CD14-positive monocyte (primary cell): ENCODE results near the gene NFS1. TPM values are rescaled to one million over a fixed set of nuclear protein-coding genes. Genes with fewer than 3 reads are reported as not detected.
A peak's percentile ranks its signal among the peaks of the same experiment; 100 is the strongest.

Experiments
- DNase-seq, 3 donors: peaks; one replicate each; pipeline ENCODE4 v3.0.0-alpha.2; 2011 to 2022
- H2AFZ ChIP-seq: 2 replicates; pipeline ENCODE4 v1.6.0; 2012; ENCODE audit warnings: mild to moderate bottlenecking, low read depth, low read length, inconsistent platforms; ENCODE audit not compliant: insufficient read depth, poor library complexity, severe bottlenecking
- H3K27ac ChIP-seq, 2 donors: 1 replicate in 1 of 2; 2 replicates in 1 of 2; pipeline ENCODE4 v1.5.1; 2012 to 2013; ENCODE audit warnings: low read length in 2 of 2, control low read depth in 1 of 2, inconsistent platforms in 1 of 2, low read depth in 1 of 2, mild to moderate bottlenecking in 1 of 2
- H3K27me3 ChIP-seq, 2 donors: one replicate each; pipeline versions ENCODE4 v1.6.0 to v1.6.1; 2011 to 2013; ENCODE audit warnings: low read length in 2 of 2; ENCODE audit not compliant: control insufficient read depth in 2 of 2, insufficient read depth in 2 of 2
- H3K36me3 ChIP-seq, 2 donors: replicated peaks in 1 of 2; 1 replicate in 1 of 2; 2 replicates in 1 of 2; pipeline versions ENCODE4 v1.5.1 to v1.6.1; 2012 to 2013; ENCODE audit warnings: low read length in 2 of 2, control low read depth in 1 of 2, inconsistent platforms in 1 of 2, mild to moderate bottlenecking in 1 of 2; ENCODE audit not compliant: insufficient read depth in 2 of 2, control insufficient read depth in 1 of 2
- H3K4me1 ChIP-seq, 2 donors: 1 replicate in 1 of 2; 2 replicates in 1 of 2; pipeline versions ENCODE4 v1.5.1 to v1.6.1; 2012 to 2013; ENCODE audit warnings: low read length in 2 of 2, control low read depth in 1 of 2, inconsistent platforms in 1 of 2, mild to moderate bottlenecking in 1 of 2, moderate library complexity in 1 of 2; ENCODE audit not compliant: insufficient read depth in 2 of 2, control insufficient read depth in 1 of 2
- H3K4me2 ChIP-seq: replicated peaks from 2 replicates; pipeline ENCODE3; 2012; ENCODE audit warnings: low read length, moderate library complexity, mild to moderate bottlenecking; ENCODE audit not compliant: poor library complexity, severe bottlenecking; ENCODE audit errors: extremely low read depth
- H3K4me3 ChIP-seq, 3 experiments: fragments of 200-600 bp in 1 of 3; sonication (generic) in 1 of 3; replicated peaks in 1 of 3; 1 replicate in 2 of 3; 2 replicates in 1 of 3; pipeline ENCODE4 v1.5.1; 2011 to 2013; ENCODE audit warnings: low read length in 3 of 3, mild to moderate bottlenecking in 3 of 3, control low read depth in 2 of 3, low read depth in 2 of 3, inconsistent platforms in 1 of 3, moderate library complexity in 1 of 3
- H3K79me2 ChIP-seq: 2 replicates; pipeline ENCODE4 v1.6.0; 2012; ENCODE audit warnings: mild to moderate bottlenecking, control low read depth, inconsistent platforms, low read length, moderate library complexity; ENCODE audit not compliant: insufficient read depth
- H3K9ac ChIP-seq: 2 replicates; pipeline ENCODE4 v1.6.0; 2017; ENCODE audit warnings: low read length, mild to moderate bottlenecking; ENCODE audit not compliant: insufficient read depth, poor library complexity, severe bottlenecking
- H3K9me3 ChIP-seq, 2 donors: replicated peaks in 1 of 2; 1 replicate in 1 of 2; 2 replicates in 1 of 2; pipeline versions ENCODE4 v1.5.1 to v1.6.1; 2012 to 2013; ENCODE audit warnings: low read length in 2 of 2, control low read depth in 1 of 2; ENCODE audit not compliant: control insufficient read depth in 1 of 2, insufficient read depth in 1 of 2
- H4K20me1 ChIP-seq: 2 replicates; pipeline ENCODE4 v1.6.0; 2012; ENCODE audit warnings: mild to moderate bottlenecking, low read length, control low read depth, moderate library complexity; ENCODE audit not compliant: insufficient read depth
- H3K27ac Mint-ChIP-seq, 7 donors: one replicate each; pipeline ENCODE4 v1.8.0; 2020; ENCODE audit warnings: mild to moderate bottlenecking in 7 of 7, mixed read lengths in 7 of 7, moderate library complexity in 6 of 7, inconsistent platforms in 2 of 7
- H3K27me3 Mint-ChIP-seq, 3 donors: one replicate each; pipeline ENCODE4 v1.8.0; 2021 to 2022; ENCODE audit warnings: low read depth in 3 of 3, mild to moderate bottlenecking in 3 of 3, mixed read lengths in 3 of 3, moderate library complexity in 3 of 3, inconsistent platforms in 1 of 3
- H3K36me3 Mint-ChIP-seq, 2 donors: one replicate each; pipeline ENCODE4 v1.8.0; 2020; ENCODE audit warnings: mixed read lengths in 2 of 2, inconsistent platforms in 1 of 2, mild to moderate bottlenecking in 1 of 2
- H3K4me1 Mint-ChIP-seq: one replicate; pipeline ENCODE4 v1.8.0; 2020; ENCODE audit warnings: mild to moderate bottlenecking, mixed read lengths
- H3K4me3 Mint-ChIP-seq, 2 donors: one replicate each; pipeline ENCODE4 v1.8.0; 2020; ENCODE audit warnings: mild to moderate bottlenecking in 2 of 2, mixed read lengths in 2 of 2, moderate library complexity in 1 of 2
- H3K9me3 Mint-ChIP-seq, 7 donors: one replicate each; pipeline ENCODE4 v1.8.0; 2020 to 2022; ENCODE audit warnings: mixed read lengths in 7 of 7, mild to moderate bottlenecking in 6 of 7, moderate library complexity in 6 of 7, inconsistent platforms in 2 of 7
- CTCF ChIP-seq: fragments of 200-600 bp; IDR thresholded peaks from one replicate; pipeline ENCODE4 v1.8.0; 2022; ENCODE audit warnings: antibody characterized with exemption, mild to moderate bottlenecking
- WGBS: methylation state at CpG from one replicate; pipeline ENCODE4 v1.1.5; 2013; ENCODE audit warnings: missing lambda C conversion rate; ENCODE audit not compliant: insufficient coverage; 5-methylcytosine and 5-hydroxymethylcytosine counted together
- intact Hi-C, 2 donors: fragments of 100-400 bp; cut with micrococcal nuclease; formaldehyde crosslinking; loops; one replicate each; pipeline versions ENCODE4 v1.15.0 to v1.15.1; 2023
- polyA plus RNA-seq, 3 donors: library from polyadenylated mRNA; depleted of rRNA in 1 of 3; unstranded in 2 of 3; stranded (reverse) in 1 of 3; fragments of 300-500 nt in 2 of 3; fragments of >200 nt in 1 of 3; fragmentation: Illumina TruSeq in 2 of 3; gene quantifications; 1 replicate in 2 of 3; 2 replicates in 1 of 3; pipeline ENCODE4 v1.2.3, GENCODE V29; 2012 to 2021

Gene NFS1
- polyA plus RNA-seq, 3 donors: 18.1 to 21.4 (median 19.2) TPM

DNA sequence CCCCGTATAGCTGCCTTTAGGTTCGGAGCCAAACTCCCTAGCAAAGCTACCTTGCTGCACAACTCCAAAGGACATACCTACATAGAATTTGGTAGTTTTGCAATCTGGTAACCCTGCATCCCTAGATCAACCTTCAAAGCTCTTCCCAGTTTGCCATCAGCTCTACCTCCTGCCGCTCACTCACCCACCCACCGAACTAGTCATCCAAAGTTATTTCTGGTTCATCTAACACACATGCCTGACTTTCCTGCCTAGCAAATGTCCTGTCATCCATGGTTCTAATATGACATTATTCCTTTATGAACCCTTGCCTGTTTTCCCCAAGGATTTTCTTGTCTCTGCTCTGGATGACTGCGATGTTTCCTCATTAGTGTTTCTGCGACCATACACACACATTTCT, 61.9 kb downstream of the NFS1 start:
- TF ChIP-seq CTCF: no peak
- Mint-ChIP-seq H3K36me3 (peaks cover 6 to 9% of the 10 kb centered on the region in 2 donors), H3K27ac (peak overlapping the region in 1 of 7 donors; percentile 18), H3K27me3 (no peaks in the 10 kb centered on the region), H3K4me3 (no peak overlapping the region), H3K4me1 (peaks cover 6% of the 10 kb centered on the region), H3K9me3 (no peaks in the 10 kb centered on the region)
- H3K9me3 ChIP-seq: no peaks in the 10 kb centered on the region
- peaks cover 76% of the 10 kb centered on the region for H4K20me1 ChIP-seq
- no peaks in the 10 kb centered on the region for H3K27me3 ChIP-seq
- H2AFZ ChIP-seq: no peak overlapping the region
- H3K27ac ChIP-seq: no peak overlapping the region
- H3K79me2 ChIP-seq: peaks cover 38% of the 10 kb centered on the region
- WGBS: 97% methylated on average over 4 of the region's 6 CpGs
- DNase-seq: no peak
- H3K4me3 ChIP-seq: no peak overlapping the region
- H3K4me1 ChIP-seq: no peaks in the 10 kb centered on the region
- no peak overlapping the region for H3K9ac ChIP-seq
- intact Hi-C loops: no loop called here
- no peak overlapping the region for H3K4me2 ChIP-seq
- H3K36me3 ChIP-seq: peaks cover 5 to 8% of the 10 kb centered on the region in 2 donors

GRCh38 chr20:35636095-35636494, 63.1 kb downstream of the NFS1 start:
- H3K79me2 ChIP-seq: peaks cover 38% of the 10 kb centered on the region
- no peak overlapping the region for H3K27ac ChIP-seq
- H3K27ac Mint-ChIP-seq: peak overlapping the region in 1 of 7 donors; percentile 20
- no peaks in the 10 kb centered on the region for H3K27me3 Mint-ChIP-seq
- no peak overlapping the region for H3K4me2 ChIP-seq
- no peaks in the 10 kb centered on the region for H3K9me3 Mint-ChIP-seq
- peaks cover 3% of the 10 kb centered on the region for H3K4me1 Mint-ChIP-seq
- peaks cover 15 to 21% of the 10 kb centered on the region in 2 donors for H3K36me3 Mint-ChIP-seq
- H3K4me1 ChIP-seq: no peaks in the 10 kb centered on the region
- 100% methylated on average over 1 of the region's 2 CpGs for WGBS
- no peak overlapping the region for H3K4me3 Mint-ChIP-seq
- no peaks in the 10 kb centered on the region for H3K27me3 ChIP-seq
- H3K4me3 ChIP-seq: no peak overlapping the region
- H3K9ac ChIP-seq: no peak overlapping the region
- intact Hi-C loops: no loop called here
- H3K36me3 ChIP-seq: peaks cover 16 to 19% of the 10 kb centered on the region in 2 donors
- no peak overlapping the region for H2AFZ ChIP-seq
- no peak for DNase-seq
- peaks cover 72% of the 10 kb centered on the region for H4K20me1 ChIP-seq
- H3K9me3 ChIP-seq: no peaks in the 10 kb centered on the region
- no peak for TF ChIP-seq CTCF
